ENCODE data around the gene ASIC3.
A peak's percentile ranks its signal among the peaks of the same experiment; 100 is the strongest.

The ASIC3 gene

GRCh38 chr7:151075978-151076426, 27.7 kb downstream of the ASIC3 start:
- no peak for DNase-seq

GRCh38 chr7:151076863-151077704, 28.8 kb downstream of the ASIC3 start:
- DNase-seq: no peak

GRCh38 chr7:151077705-151078232, 29.4 kb downstream of the ASIC3 start:
- no peak for DNase-seq

- DNase-seq: no peak
These were observed 30.1 kb downstream of the ASIC3 start for GRCh38 chr7:151078233-151079040.

GRCh38 chr7:151079199-151079910, 31.0 kb downstream of the ASIC3 start:
- no peak for DNase-seq

GRCh38 chr7:151080067-151080521, 31.8 kb downstream of the ASIC3 start:
- no peak for DNase-seq

- DNase-seq: peak; percentile 80
These were observed 32.3 kb downstream of the ASIC3 start, which contains the start of gene FASTK for GRCh38 chr7:151080522-151081169. FASTK (minus strand) TSS chr7:151080809; CDS start chr7:151080766, 43 bp downstream.

GRCh38 chr7:151081170-151082101, 33.1 kb downstream of the ASIC3 start:
- DNase-seq: no peak

GRCh38 chr7:151082141-151083070, 34.1 kb downstream of the ASIC3 start:
- no peak for DNase-seq

- DNase-seq: peak; percentile 70
These were observed 34.9 kb downstream of the ASIC3 start, which contains the start of gene TMUB1 for GRCh38 chr7:151083071-151083823. TMUB1 (minus strand) TSS chr7:151083493; CDS start chr7:151082563, 930 bp downstream.

GRCh38 chr7:151083824-151084160, 35.5 kb downstream of the ASIC3 start:
- DNase-seq: no peak

- no peak for DNase-seq
These were observed 37.0 kb downstream of the ASIC3 start for GRCh38 chr7:151085329-151085690.

- peak; percentile 66 for DNase-seq
These were observed 37.6 kb downstream of the ASIC3 start, which contains the start of gene AGAP3 for GRCh38 chr7:151085691-151086620. AGAP3 (plus strand) TSS chr7:151086475; CDS start chr7:151086742, 267 bp downstream.

GRCh38 chr7:151086802-151087244, 38.5 kb downstream of the ASIC3 start:
- peak; percentile 34 for DNase-seq

- DNase-seq: peak; percentile 35
These were observed 39.1 kb downstream of the ASIC3 start for GRCh38 chr7:151087245-151088018.

- DNase-seq: no peak
These were observed 39.9 kb downstream of the ASIC3 start for GRCh38 chr7:151088019-151088855.
